NT2/D1 (cell line): Measurements from ENCODE around the gene GPC6.

Experiments used
- DNase-seq: peaks from one replicate; pipeline ENCODE4 v3.0.0-alpha.2; 2011; ENCODE audit warnings: low read depth, low spot score
- H3K27me3 ChIP-seq: 2 replicates; pipeline ENCODE4 v1.6.0; 2011; ENCODE audit warnings: mild to moderate bottlenecking; ENCODE audit not compliant: insufficient read length, insufficient read depth
- H3K36me3 ChIP-seq: 2 replicates; pipeline ENCODE4 v1.6.1; 2011; ENCODE audit warnings: mild to moderate bottlenecking, low read length, mixed read lengths; ENCODE audit not compliant: insufficient read depth, insufficient read length
- H3K4me1 ChIP-seq: 2 replicates; pipeline ENCODE4 v1.5.1; 2011; ENCODE audit not compliant: insufficient read depth, insufficient read length
- H3K4me3 ChIP-seq: 2 replicates; pipeline ENCODE4 v1.5.1; 2011; ENCODE audit warnings: low read depth; ENCODE audit not compliant: insufficient read length
- H3K9ac ChIP-seq: 2 replicates; pipeline ENCODE4 v1.6.0; 2011; ENCODE audit warnings: low read depth; ENCODE audit not compliant: insufficient read length
- H3K9me3 ChIP-seq: 2 replicates; pipeline ENCODE4 v1.5.1; 2011; ENCODE audit warnings: mild to moderate bottlenecking, low read length; ENCODE audit not compliant: insufficient read depth
- SUZ12 ChIP-seq: IDR thresholded peaks from 2 replicates; pipeline ENCODE4 v1.6.1; 2011; ENCODE audit not compliant: insufficient read length, insufficient read depth; ENCODE audit errors: extremely low read depth
- YY1 ChIP-seq: IDR thresholded peaks from 2 replicates; pipeline ENCODE4 v1.6.1; 2011; ENCODE audit not compliant: insufficient read length, insufficient read depth
- ZNF274 ChIP-seq: IDR thresholded peaks from 2 replicates; pipeline ENCODE4 v1.6.1; 2011; ENCODE audit warnings: mild to moderate bottlenecking, low read depth, low read length

GPC6 gene

DNA sequence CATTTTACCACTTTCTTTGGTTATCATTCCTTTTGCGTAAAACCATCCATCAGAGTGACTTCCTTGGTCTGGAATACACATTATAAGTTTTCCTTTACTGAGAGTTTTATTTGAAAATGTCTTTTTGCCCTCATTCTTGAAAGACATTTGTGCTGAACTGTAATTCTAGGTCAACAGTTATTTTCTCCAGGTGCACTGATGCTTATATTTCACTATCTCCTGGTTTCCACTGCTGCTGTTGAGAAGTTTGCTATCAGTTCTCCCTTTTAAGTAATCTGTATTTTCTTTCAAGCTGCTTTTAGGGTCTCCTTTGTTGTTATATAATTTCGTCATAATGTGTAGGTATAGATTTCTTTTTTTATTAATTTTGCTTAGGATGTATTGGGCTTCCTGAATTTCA is 1092.9 kb downstream of the GPC6 start:
- H3K9ac ChIP-seq, result no peak overlapping the region
- no peaks in the 10 kb centered on the region for H3K36me3 ChIP-seq
- H3K4me3 ChIP-seq, result no peak overlapping the region
- no peaks in the 10 kb centered on the region for H3K27me3 ChIP-seq
- H3K9me3 ChIP-seq, result no peaks in the 10 kb centered on the region
- no peak for DNase-seq
- TF ChIP-seq ZNF274, result no peak
- no peak for TF ChIP-seq SUZ12
- TF ChIP-seq YY1, result no peak
- H3K4me1 ChIP-seq, result no peaks in the 10 kb centered on the region

DNA sequence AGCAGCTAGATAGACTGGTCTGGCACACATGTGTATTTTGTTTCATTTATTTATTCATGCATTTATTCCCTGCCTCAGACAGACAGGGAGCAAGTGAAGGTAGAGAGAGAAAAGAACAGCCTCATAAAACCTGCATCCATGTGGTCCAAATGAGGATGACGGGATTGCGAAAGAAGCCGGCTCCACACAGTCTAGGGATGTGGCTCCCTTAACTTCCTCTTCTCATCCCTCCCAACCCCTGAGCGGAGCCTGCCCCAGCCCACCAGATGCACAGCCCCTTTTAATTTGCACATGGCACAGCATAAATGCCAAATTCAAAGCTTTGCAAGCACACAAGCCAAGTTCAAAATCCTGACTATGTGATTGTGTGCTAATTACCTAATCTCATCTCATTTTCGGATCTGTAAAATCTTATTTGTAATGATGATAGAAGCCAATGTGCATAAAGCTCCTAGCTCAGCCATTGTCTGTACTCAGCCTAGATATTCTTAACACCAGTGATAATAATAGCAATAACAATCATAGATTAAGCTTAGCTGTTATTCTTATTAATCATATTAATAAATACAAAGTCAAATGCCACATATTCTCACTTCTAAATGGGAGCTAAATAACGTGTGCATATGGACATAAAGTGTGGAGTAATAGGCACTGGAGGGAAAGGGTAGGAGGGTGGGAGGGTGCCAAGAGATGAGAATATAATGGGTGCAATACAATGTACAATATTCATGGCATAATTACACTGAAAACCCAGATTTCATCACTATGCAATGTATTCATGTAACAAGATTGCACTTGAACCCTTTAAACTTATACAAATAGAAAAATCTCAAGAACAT is 1096.5 kb downstream of the GPC6 start:
- H3K4me3 ChIP-seq, result no peak overlapping the region
- DNase-seq, result no peak
- H3K27me3 ChIP-seq, result no peaks in the 10 kb centered on the region
- no peaks in the 10 kb centered on the region for H3K36me3 ChIP-seq
- TF ChIP-seq SUZ12 (no peak), ZNF274 (no peak), YY1 (no peak)
- no peaks in the 10 kb centered on the region for H3K9me3 ChIP-seq
- no peaks in the 10 kb centered on the region for H3K4me1 ChIP-seq
- H3K9ac ChIP-seq, result no peak overlapping the region

DNA sequence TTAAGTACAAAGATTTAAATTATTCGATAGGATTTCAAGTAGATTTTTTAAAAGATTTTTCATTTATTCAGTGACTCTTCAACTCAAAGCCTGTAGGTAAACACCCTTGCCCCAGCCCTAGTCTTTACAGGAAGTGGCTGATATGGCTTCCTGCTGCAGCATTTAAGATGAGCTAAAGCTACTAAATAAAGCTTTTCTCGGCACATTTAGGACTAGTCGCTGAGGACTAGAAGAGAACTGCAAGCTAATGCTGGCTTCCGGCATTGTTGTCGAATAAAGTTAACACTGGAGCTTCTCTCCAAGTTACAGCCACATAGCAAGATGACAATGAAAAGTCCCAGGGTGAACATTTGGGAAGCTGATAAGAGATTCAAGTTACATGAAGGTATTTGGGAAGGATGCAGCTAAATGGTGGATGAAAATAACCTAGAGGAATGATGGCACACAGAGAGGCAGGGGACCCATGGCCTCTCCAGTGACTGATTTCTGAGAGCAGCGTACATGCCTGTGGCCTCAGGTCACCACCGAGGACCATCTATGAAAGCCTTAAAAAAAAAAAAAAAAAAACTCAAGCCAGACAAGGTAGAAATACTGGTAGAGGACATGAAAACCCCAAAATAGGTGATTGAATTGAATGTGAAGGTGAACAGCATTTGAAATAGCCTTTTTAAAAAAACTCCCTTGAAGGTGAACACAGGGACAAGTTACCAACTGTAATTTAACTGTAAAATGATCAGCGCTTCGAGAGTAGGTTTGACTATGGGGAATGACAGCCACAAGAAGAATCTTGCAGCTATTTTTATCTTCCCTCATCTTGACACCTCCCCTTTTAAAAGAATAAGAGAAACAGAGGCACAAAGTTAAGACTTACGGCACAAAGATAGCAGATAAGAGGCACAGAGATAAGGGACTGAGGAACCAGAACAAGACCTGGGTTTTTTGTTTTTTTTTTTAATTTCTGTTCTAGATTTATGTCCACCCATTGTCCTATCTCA is 1097.5 kb downstream of the GPC6 start:
- Histone ChIP-seq H3K27me3 (no peaks in the 10 kb centered on the region), H3K9me3 (no peaks in the 10 kb centered on the region), H3K4me3 (no peak overlapping the region), H3K4me1 (no peaks in the 10 kb centered on the region), H3K9ac (no peak overlapping the region), H3K36me3 (no peaks in the 10 kb centered on the region)
- TF ChIP-seq ZNF274, result no peak
- DNase-seq, result no peak

DNA sequence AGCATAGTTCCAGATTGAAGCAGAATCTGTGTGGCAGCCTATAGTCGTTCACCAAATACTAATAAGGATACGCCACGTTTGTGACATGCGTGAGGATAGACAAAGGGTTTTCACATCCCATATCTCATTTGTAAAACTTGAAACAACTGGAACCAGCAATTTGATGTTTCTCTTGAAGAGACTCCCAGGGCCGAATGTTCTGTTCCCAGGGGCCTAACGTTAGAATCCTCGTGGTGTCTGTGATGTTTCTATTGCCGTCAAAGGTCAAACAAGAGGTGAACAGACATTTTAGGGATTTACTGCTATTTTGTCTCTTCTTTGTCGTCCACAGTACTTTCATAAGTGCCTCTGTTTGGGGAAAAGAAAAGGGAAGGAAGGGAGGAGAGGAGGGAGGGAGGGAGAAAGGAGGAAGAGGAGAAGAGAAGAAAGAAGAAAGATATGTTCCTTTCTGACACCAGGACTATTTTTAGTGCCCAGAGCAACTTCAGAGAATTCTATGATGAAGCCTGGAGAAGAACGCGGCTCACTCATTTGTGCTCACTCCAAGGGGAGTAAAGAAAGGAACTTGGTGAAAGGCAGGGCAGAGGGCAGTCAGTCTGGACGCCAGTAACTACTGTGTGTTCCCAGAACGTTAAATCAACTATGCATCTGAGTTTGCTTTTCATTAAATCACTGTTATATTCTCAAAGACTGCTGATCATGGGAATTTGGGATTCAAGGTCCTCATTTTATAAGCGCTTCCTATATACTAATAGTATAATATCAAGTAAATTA is 1098.3 kb downstream of the GPC6 start:
- no peaks in the 10 kb centered on the region for H3K9me3 ChIP-seq
- no peak for DNase-seq
- TF ChIP-seq SUZ12 (no peak), ZNF274 (no peak), YY1 (no peak)
- no peaks in the 10 kb centered on the region for H3K4me1 ChIP-seq
- H3K9ac ChIP-seq, result no peak overlapping the region
- H3K27me3 ChIP-seq, result no peaks in the 10 kb centered on the region
- no peaks in the 10 kb centered on the region for H3K36me3 ChIP-seq
- H3K4me3 ChIP-seq, result no peak overlapping the region

DNA sequence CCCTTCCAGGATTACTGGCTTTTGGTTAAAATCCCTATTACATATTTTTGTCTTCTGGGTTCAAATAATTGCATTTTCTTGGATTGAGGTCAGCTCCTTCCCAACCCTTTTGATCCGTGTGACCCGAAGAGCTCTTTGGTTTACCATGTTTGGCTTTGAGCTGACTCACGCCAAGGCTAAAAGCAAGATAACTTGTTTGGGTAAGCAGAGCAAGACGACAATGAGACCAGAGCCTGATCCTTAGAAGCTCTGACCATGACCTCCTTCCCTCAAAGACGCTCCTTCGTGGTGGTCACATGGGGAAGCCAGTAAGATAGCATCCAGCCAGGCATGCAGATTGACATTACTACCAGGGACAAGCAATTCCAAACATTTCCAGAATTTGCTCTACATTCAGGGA is 1099.0 kb downstream of the GPC6 start:
- Histone ChIP-seq H3K36me3 (no peaks in the 10 kb centered on the region), H3K9me3 (no peaks in the 10 kb centered on the region), H3K4me1 (no peaks in the 10 kb centered on the region), H3K9ac (no peak overlapping the region), H3K4me3 (no peak overlapping the region), H3K27me3 (no peaks in the 10 kb centered on the region)
- no peak for DNase-seq
- TF ChIP-seq SUZ12 (no peak), ZNF274 (no peak), YY1 (no peak)

DNA sequence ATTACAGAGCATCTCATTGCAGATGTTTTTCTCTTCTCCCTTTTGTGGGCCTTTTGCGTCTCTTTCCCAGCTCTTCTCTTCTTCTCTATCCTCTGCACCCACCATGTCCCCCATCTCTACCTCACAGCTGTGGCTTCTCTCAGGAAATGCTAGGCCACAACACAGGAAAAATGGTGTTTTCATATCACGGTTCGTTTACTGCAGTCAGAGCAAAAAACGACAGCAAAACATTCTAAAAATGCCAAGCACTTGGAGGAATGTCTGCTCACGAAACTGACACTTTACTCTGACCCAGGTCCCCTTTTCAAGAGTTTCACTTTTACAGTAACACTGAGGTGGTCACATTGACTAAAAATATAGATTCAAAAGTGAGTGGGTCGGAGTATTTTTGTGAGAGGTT is 1100.7 kb downstream of the GPC6 start:
- no peaks in the 10 kb centered on the region for H3K4me1 ChIP-seq
- H3K9ac ChIP-seq, result no peak overlapping the region
- no peak for TF ChIP-seq ZNF274
- TF ChIP-seq SUZ12, result no peak
- TF ChIP-seq YY1, result no peak
- no peak for DNase-seq
- H3K27me3 ChIP-seq, result no peaks in the 10 kb centered on the region
- no peak overlapping the region for H3K4me3 ChIP-seq
- H3K9me3 ChIP-seq, result no peaks in the 10 kb centered on the region
- no peaks in the 10 kb centered on the region for H3K36me3 ChIP-seq
